HG02588 (cell line): ENCODE measurements around the gene CD81.
A peak's percentile ranks its signal among the peaks of the same experiment; 100 is the strongest.

Experiments used
- ATAC-seq: cut with Tn5 transposase; IDR thresholded peaks from one replicate; pipeline ENCODE4 v1.9.1; 2021; ENCODE audit warnings: mild to moderate bottlenecking, moderate library complexity; ENCODE audit not compliant: unreplicated experiment

CD81 gene

DNA sequence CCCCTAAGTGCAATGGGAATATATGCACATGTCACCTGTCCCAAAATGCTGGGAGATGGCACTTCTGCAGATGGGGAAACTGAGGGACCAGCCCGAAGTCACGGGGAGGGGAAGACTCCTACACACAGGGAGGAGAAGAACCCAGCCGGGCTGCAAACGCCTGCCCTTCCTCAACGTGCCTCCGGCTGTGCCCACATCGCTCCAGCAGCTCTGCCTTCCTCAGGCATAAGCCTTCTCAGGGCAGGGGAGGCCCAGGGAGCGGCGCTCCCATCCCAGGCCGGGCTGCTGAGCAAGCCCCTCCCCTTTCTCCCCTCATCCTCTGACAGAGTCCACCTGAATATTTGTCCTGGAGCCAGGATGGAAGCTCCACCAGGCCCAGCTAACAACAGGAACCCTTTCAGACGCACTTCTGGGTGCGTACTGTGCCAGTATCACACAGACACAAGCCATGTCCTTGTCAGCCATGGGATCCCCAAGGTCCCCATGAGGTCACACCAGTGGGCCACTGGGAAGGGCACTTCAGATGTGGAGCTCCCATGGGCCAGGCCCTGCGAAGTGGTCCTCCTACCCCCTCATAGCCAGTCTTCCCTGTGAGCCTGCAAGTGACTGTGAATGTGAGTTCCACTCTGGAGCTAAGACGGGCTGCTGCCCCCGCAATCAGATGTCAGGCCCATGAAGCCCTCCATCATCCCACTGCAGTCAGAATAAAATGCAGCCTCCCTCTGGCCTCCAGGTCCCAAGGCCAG, 2.5 kb upstream of the CD81 start:
- ATAC-seq = no peak

DNA sequence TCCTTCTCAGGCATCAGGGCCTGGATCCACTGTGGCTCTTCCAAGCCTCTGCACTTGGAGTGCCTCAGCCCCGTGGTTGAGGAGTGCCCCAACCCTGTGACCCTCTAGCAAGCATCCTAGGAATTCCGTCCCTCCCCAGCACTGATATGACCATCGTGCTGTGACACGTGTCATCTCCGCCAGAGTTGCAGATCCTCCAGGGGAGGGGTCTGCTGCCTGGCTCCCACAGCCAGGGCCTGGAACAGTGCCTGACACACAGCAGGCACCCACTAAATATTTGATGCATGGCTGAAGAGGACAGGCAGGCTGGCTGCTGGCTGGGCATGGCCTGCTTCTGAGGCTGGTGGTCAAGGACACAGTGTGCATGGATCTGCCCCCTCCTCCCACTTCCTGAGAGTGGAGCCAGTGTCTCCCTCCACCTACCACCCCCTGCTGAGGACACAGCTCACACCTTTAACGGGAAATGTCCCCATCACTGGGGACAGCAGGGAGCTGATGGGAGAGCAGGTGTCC, 1.7 kb upstream of the CD81 start:
- ATAC-seq = no peak

DNA sequence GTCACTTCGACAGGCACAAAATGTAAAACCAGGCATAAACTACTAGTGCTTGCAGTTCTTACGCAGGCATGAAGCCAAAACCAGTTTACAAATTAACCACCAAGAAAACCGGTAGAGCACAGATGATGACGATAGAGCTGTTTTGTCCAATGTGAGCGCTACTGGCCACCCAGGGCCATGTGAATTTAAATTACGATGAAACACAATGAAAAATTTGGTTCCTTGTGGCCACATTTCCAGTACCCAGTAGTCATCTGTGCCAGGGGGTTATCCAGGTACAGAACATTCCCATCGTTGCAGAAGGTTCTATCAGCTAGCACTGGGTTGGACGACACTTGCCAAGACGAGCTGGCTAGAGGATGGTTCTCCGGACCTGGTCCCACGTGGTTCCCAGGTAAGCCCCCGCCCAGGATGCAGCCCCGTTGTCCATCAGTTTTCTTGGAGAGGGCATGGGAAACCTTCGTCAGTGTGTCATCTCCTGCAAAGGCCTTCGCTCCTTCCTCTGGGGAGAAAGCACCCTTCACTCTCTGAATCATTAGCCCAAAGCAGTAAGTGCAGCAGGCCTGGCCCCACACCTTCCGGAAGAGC, 1.1 kb upstream of the CD81 start:
- no peak for ATAC-seq

DNA sequence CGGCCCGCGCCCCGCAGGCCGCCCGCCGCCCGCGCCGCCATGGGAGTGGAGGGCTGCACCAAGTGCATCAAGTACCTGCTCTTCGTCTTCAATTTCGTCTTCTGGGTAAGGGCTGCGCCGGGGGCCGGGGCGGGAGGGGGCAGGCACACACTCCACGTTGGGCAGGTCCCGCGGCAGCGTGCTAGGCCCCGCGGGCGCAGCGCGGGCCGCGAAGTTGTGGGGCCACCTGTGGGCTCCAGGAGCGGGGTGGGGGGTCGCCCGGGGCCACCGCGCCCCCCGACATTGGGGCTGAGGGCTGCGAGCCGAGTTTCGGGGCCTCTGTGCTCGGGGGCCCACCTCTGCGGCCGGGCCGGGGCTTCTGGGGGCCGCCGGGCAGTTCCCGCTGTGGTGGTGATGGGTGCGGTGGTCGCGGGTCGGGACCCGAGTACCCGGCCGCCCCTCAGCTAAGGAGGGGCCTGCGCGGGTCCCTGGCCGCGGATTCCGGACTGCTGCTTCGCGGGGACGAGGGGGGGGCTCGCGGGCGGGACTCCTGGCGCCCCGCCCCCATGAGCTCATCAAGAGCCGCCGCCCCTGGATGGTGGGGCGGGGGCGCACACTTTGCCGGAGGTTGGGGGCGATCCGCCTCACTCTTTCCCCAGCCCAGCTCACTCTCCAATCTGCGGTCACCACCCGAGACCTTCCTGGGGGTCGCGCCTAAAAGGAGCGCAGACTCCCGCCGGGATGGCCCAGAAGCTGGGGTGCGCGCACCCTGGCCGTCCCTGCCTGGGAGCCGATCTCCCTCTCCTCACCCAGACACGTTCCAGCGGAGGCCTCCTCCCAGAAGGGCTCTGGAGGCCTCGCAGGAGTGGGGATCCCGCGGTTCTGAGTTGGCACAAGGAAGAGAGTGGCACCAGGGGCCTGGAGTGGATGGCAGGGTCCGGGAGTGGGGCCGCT, 667 bp downstream of the CD81 start:
- ATAC-seq = no peak

DNA sequence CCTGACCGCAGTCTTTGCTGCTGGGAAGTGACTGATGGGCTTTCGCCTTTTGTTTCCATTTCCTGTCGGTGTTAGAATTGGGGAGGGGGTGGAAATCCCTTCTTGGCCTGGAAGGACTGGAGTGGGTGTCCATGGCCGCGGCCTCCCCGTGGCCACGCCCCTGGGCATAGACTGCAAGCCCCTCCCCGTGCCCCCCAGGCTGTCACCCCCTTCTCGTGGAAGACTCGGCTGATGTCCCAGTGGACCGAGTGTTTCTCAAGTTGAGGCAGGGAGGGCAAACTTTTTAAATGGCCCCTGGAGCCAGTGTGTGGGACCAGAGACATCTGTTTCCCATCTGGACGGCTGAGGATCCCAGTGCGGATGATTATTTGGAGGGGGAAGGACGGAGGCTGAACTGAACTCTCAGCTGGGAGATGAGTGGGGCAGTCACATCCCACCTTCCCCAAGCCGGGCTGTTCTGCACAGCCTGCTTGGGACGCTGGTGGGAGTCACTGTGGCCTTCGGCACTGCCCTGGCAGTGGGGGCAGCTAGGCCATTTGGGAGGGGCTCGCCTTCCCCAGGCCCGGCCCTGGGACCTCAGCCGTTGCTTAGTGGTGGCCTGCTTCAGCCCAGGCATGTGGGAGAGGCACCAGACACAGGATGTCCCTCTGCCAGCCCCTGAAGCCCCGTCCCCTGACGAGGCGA, 1.6 kb downstream of the CD81 start:
- ATAC-seq = no peak

DNA sequence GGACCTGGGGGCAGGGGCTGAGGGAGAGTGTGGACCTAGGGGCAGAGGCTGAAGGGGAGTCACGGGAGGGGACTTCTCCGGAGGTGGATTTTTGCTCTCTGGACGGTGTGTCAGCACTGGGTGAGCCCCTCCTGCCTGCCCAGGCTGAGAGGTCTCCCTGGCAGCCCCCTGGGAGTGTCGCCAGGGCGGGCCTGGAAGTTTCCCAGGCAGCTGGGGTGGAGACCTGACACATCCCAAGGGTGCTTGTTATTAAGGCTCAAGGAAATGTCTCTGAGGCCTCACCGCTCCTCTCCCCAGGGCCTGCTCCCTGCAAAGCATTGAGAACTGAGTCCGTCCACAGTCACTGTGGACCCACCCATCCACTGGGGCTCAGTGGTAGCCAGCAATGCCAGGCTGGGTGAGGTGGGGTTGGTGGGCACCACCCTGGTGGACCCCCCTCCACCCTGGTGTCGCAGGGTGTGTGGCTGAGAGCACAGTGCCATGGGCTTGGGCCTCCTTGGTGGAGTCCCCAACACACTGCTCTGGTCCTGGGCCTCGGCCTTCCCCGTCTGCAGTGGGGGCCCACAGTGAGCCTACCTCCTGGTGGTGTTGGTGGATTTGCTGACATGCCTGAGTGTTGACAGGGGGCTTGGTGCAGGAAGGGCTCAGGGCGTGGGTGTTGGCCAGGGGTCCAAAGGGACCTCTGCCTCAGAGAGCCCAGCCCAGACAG, 2.5 kb downstream of the CD81 start:
- no peak for ATAC-seq

DNA sequence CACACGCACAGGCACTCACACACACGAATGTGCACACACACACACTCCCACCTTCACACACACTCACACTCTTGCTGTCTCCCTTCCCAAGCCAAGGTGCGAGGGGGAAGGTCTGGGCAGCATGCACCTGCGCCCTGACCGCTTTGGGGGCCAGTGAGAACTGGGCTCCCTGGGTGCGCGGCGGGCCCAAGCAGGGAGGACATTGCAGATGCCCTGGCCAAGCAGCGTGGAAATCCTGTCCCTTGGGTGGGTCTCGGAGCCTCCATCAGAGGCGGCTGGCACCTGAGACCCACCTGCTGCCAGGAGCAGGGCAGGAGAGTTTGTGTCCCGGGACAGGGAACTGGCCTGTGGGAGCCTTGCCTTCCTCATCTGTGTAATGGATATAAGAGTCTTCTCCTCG, 3.3 kb downstream of the CD81 start:
- ATAC-seq = no peak

DNA sequence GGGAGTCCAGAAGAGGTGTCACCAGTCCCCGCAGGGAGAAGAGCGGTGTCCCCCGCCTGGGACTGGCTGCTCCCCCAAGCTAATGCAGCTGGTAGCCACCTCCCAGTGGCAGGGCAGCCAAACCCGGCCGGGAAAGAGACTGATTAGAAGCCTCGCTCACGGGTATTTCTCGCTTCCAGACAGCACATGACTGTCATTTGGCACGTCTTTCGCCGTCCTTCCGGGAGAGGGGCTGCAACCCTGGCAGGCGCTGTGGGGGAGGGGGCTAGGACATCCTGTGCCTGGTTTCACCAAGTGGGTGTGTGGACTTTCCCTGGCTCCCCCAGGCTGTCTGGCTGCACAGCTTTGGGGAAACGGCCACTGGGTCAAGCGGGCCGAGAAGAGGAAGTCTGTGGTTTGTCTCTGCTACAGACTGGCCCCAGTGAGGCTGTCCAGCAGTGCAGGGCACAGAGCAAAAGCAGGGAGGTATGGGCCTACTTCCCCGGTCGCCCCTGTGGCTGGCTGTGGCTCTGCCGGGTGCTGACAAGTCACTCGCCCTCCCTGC, 3.8 kb downstream of the CD81 start:
- peak; percentile 23 for ATAC-seq

DNA sequence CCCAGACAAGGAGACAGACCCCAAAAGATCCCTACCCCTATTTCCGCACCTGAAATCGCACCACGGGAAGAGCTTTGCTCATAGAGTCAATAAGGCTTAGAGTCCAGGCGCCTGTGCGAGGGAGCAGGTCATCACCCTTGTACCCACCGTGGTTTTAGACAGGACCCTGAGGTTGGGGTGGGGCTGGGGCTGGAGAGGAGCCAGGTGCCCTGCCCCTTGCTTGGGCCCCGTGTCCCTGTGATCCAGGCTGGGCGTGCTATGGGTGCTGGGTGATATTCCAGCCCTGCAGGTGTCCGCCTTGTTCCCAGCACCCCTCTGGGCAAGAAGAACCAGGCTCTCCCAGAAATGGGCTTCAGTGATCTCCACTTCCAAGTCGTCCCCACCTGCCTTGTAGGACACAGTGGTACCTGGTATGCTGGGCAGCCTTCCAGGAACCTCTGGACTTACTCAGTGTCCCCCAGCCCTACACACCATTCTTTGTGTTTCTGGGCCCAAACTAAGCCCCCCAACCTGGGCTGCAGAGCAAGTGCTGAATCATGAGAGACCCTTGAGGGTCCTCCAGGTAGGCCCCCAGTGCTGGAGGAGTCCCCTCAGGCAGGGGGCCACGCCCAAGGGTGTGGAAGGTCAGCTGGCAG, 4.5 kb downstream of the CD81 start:
- ATAC-seq = no peak

DNA sequence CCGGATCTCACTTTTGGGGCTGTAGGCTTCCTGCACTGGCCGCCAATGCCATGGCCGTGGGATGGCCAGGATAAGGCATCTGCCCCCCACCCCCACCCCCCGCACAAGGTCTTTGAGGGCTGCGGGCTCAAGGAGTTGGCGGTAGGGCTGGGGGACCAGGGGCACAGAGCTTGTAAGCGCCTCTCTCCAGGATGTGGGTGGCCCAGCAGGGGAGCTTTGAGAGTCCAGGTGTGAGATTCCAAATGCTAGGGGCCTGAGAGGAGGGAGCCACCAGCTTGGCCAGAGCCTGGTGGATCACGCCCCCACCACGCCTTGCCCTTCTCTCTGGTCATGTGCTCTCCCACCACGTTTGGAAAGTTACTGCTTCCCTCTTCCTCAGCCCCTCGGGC, 5.0 kb downstream of the CD81 start:
- ATAC-seq = no peak

DNA sequence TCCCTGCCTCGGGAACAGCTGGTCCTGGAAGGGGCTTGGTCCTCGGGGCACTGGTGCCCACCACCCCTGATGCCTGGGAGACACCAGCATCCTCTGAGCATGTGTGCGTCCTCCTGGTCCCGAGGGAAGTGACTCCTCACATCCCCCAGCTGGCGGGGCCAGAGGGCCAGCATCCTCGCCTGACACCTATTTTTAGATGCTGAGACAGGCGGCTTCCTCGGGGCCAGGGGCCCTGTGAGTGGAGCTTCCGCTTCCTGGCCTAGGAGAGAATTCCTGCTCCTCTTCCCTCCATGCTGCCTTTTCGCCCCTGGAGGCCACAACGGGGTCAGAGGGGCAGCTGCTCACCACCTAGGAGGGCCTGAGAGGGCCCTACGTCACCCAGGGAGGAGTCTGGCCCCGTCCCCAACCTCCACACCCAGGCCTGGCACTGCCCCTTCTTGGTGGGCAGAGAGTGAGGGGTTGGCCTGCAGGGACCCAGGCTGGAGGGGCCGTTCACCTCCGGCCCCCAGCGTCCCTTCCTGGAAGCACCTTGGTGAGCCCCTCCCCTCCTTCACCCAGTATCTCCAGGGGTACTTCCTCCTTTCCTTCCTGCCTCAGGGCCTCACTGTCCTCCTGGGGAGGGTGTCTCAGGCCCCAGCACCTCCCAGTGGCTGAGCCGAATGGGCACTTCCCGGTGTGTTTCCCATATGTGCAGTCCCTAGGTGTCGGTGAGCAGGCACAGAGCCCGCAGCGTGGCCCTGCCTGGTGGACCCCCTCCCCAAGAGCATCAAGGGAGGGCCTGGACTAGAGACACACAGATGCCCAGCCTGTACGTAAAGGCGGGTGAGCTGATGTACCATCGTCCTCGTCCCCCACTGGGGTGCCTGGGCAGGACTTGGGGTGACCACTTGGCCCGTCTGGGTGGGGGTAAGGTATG, 6.1 kb downstream of the CD81 start:
- no peak for ATAC-seq

DNA sequence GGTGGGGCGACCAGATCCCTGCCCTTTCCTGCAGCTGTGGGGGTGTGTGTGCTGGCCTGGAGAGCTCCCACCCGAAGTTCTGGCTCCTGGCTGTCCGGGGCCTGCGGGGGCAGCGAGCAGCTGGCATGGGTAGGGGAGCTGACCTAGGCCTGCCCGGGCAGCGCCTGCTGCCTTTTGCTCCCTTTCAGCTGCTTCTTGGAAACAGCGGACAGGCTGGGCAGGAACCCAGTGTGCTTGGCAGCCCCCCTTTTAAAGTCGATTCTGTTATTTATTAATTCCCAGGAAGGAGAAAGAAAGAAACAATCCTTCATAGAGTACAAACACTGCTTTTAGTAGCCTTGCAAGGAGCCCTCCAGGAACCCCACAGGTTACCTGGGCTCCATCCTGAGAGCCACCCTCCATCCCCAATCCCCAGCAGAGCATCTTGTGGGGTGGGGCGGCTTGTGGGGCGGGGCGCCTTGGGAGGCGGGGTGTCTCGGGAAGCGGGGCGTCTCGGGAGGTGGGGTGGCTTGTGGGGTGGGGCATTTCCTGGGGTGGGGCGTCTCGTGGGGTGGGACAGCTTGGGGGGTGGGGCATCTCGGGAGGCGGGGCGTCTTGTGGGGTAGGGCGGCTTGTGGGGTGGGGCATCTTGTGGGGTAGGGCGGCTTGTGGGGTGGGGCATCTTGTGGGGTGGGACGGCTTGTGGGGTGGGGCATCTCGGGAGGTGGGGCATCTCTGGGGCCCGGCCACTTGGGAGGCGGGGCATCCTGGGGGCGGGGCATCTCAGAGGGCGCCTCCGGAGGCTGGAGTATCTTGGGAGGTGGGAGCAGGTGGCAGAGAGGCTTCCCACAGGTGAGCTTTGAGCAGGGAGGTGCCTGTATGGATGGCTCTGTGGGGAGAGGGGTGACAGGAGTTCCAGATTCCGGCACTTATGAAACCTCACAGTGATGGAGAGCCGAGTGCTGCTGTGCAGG, 7.0 kb downstream of the CD81 start:
- no peak for ATAC-seq

DNA sequence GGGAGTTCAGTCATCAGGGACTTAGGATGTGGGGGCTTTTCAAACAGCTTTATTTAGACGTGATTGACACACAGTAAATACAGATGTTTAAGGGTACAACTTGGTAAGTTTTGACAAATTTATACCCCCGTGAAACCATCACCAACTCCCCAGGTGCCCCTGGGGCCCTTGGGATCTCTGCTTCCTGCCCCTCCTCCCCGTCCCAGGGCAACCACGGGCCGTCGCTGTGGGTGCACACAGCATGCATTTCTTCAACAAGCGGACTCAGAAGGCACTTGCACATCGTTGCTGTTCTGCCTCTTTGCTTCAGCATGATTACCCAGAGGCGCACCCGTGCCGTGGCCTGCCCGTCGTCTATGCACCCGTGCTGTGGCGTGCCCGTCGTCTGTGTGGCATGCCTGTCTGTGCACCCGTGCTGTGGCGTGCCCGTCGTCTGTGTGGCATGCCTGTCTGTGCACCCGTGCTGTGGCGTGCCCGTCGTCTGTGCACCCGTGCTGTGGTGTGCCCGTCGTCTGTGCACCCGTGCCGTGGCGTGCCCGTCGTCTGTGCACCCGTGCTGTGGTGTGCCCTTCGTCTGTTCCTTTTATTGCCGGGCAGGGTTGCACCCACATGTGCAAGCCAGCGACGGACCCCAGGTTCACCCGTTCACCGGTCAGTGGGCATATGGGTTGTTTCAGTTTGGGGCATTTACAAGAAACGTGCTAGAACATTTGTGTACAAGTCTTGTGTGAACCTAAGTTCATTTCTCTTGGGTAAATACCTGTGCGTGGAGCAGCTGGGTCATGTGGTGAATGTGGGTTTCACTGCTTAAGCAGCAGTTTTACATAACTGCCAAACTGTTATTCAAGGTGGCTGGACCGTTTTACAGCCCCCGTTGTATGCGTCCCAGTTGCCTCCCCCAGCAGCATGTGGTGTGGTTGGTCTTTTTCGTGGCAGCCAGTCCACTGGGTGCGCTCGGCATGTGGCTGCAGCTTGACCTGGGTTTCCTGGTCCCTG, 8.3 kb downstream of the CD81 start:
- peak; percentile 30 for ATAC-seq

DNA sequence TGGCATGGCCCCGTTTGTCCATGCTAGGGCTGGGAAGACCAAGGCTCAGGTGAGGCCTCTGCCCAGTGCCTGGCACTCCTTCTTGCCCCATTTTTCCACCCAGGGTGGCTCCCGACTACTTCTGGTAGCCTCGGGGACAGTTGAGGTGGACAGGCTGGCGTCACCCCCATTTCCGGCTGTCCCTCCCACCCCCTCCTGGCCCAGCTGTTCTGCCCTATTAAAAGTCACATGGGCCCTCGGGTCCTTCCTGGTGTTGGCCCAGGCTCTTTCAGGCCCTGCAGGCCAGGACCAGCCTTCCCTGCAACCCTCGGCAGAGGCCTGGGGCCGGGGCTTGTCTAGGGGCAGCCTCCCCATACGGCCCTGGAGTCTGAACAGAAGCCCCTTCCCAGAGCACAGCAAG, 9.5 kb downstream of the CD81 start:
- ATAC-seq = no peak

DNA sequence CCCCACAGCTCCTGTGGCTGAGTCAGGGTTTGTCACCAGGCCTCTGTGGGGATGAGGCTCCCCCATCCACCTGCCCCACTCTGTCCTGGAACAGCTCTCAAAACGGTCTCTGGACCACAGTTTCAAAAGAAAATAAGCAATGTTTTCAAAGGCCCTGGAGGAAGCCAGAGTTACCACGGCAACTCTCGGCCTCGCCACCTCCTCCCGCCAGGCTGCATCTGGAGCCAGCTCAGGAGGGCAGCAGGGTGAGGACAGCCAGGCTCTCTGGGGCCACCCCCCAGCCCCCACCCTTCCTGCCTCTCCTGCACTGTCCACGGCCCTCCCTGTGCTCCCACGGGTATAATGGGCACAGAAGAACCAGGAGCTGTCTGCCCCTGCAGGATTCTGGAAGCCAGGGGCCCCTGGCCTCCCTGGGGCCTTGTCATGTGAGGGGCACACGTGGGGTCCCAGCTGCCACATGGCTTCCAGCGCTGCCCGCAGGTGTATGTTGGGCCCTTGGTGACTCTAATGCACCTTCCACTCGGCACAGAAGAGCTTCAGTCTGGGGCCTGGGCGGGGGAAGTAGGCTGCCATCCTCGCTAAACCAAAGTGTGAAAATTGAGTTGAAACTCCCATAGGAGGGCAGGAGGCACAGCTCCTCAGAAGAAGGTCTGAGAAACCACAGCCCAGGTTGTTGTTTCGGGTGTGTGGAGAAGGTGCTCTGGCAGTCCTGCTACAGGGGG, 10.3 kb downstream of the CD81 start:
- no peak for ATAC-seq
